Measurements from ENCODE around the gene BLNK. TPM values are rescaled to one million over a fixed set of nuclear protein-coding genes. Genes with fewer than 3 reads are reported as not detected.

The BLNK gene
- total RNA-seq, 4 donors from 2014 or later: 0.24 to 0.29 TPM; not detected in 2

DNA sequence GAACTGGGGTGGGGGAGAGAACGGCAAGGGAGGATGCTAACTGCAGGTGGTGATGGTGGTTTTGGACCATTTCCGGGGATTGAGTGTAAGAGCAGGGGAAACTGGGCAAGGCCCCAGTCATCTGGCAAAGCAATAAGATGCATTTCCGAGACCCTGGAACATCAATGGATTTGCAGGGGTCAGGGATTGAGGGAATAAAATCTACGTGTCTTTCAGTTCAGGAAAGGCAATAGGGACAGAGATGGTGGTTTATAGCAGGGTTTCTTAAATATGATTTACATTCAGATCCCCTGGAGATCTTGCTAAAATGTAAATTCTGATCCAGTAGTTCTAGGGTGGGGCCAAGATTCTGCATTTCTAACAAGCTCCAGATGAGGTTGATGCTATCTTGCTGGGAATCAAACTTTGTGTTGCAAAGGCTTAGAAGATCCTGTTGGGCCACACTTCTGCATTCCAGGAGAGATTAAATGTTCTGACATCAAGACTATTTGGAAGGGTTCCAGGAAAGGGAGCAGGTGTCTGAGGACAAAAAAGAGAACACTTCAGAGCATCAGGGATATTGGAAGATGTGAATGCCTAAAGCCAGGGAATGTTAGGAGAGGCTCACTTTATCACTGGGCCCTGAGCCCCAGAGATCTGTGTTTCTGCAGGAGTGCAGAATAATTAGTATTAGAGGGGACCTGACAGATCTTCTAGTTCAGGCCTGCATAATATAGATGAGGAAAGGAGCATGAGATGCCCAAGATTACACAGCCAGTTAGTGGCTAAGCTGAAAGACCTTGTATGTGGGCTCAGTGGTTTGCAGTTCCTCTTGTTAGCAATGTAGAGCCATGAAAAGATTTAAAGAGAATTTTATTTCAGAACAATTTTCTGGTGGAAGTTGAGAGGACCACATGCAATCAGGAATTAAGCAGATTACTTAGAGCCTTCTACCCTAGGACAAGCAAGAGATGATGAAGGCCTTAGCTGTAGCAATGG lies 32.4 kb downstream of the BLNK start:
- DNase-seq: no peak
- no peaks in the 10 kb centered on the region for H3K36me3 ChIP-seq
- TF ChIP-seq POLR2A (IDR thresholded peaks at IDR 0.05): no peak
- TF ChIP-seq, protein P1, sequence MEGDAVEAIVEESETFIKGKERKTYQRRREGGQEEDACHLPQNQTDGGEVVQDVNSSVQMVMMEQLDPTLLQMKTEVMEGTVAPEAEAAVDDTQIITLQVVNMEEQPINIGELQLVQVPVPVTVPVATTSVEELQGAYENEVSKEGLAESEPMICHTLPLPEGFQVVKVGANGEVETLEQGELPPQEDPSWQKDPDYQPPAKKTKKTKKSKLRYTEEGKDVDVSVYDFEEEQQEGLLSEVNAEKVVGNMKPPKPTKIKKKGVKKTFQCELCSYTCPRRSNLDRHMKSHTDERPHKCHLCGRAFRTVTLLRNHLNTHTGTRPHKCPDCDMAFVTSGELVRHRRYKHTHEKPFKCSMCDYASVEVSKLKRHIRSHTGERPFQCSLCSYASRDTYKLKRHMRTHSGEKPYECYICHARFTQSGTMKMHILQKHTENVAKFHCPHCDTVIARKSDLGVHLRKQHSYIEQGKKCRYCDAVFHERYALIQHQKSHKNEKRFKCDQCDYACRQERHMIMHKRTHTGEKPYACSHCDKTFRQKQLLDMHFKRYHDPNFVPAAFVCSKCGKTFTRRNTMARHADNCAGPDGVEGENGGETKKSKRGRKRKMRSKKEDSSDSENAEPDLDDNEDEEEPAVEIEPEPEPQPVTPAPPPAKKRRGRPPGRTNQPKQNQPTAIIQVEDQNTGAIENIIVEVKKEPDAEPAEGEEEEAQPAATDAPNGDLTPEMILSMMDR (IDR thresholded peaks at IDR 0.05 in 4 of 5, conservative IDR thresholded peaks at IDR 0.05 in 1 of 5): no peak
- no peak overlapping the region for H3K4me3 ChIP-seq
- intact Hi-C loops (cut with DNase I; ENCODE audit: low total_unique reads): no loop called here
- no peaks in the 10 kb centered on the region for H3K9me3 ChIP-seq
- ATAC-seq: no peak
- H3K27ac ChIP-seq: no peak overlapping the region
- no peaks in the 10 kb centered on the region for H3K4me1 ChIP-seq
- no peaks in the 10 kb centered on the region for H3K27me3 ChIP-seq
- in situ Hi-C loops (cut with MboI; ENCODE audit: low sequenced_read_pairs in 4 of 4): loop anchor here in 1 of 4 donors (25.0 kb wide), 1 partner anchor 102 kb away; the partner anchor contains the start of gene ZNF518A

- Histone ChIP-seq H3K9me3 (no peaks in the 10 kb centered on the region), H3K4me3 (no peak overlapping the region), H3K27ac (no peak overlapping the region), H3K27me3 (no peaks in the 10 kb centered on the region), H3K36me3 (no peaks in the 10 kb centered on the region), H3K4me1 (no peaks in the 10 kb centered on the region)
- DNase-seq (no peak), ATAC-seq (no peak)
- TF ChIP-seq, protein P1 (IDR thresholded peaks at IDR 0.05 in 4 of 5, conservative IDR thresholded peaks at IDR 0.05 in 1 of 5): no peak
- TF ChIP-seq POLR2A (IDR thresholded peaks at IDR 0.05): no peak
- intact Hi-C loops (cut with DNase I; ENCODE audit: low total_unique reads): no loop called here
- in situ Hi-C loops (cut with MboI; ENCODE audit: low sequenced_read_pairs in 4 of 4): loop anchor here in 1 of 4 donors (25.0 kb wide), 1 partner anchor 100 kb away; the partner anchor contains the start of gene ZNF518A
These were observed 34.5 kb downstream of the BLNK start for GRCh38 chr10:96236876-96237275.

DNA sequence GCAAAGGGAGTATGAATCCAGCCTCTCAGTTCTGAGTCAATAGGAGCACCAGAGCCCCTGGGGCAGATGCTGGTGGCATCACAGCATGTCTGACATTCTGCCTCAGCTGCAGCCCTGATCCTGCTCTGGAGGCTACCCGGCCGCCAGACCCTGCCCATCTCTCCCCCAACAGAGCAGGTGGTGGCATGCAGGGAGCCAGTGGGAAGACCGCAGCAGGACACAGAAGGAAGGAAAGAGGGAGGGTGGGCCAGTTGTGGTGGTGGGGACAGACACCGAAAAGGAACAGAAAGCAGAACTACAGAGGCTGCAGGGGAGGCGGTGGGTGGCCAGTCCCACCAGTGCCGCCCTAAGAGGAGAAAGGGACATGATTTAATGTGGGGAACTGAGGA lies 35.3 kb downstream of the BLNK start:
- intact Hi-C loops (cut with DNase I; ENCODE audit: low total_unique reads): no loop called here

DNA sequence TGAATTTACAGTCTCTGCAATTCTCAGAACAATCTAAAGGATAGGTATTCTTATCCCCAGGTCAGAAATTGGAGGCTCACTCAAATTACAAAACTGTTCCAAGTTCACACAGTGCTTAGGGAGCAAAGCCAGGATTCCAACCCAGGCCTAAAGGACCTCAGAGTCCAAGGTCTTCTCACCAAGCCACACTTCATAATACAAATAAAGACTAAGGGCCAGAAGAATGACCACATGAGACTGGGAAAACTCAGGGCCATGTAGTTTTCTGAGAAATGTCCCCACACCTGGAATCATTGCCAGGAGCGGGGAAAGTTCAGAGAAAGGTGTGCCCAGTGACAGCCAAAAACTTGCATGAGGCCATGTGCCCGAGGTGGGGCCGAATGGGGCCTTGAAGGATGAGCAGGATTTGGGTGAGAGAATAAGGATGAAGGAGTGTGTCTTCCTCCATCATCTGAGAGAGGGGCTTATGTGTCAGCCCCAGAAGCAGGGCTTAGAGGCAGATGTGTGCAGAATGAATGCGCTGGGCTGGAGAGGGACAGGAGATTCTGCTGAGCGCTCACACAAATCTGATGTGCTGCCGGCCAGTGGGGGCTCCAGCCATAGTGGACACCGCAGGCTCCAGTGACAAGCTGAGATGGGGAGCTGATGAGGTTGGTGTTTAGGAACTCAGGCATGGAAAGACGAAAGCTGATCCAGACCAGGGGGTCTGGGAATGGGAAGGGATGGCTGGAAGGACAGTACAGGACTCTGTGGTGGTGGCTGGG lies 35.9 kb downstream of the BLNK start:
- no peaks in the 10 kb centered on the region for H3K36me3 ChIP-seq
- intact Hi-C loops (cut with DNase I; ENCODE audit: low total_unique reads) (no loop called here), in situ Hi-C loops (cut with MboI; ENCODE audit: low sequenced_read_pairs in 4 of 4) (loop anchor here in 1 of 4 donors (25.0 kb wide), 1 partner anchor 98 kb away; the partner anchor contains the start of gene ZNF518A)
- no peak for TF ChIP-seq POLR2A (IDR thresholded peaks at IDR 0.05)
- TF ChIP-seq, protein P1 (IDR thresholded peaks at IDR 0.05 in 4 of 5, conservative IDR thresholded peaks at IDR 0.05 in 1 of 5): no peak
- H3K27me3 ChIP-seq: no peaks in the 10 kb centered on the region
- H3K4me1 ChIP-seq: no peaks in the 10 kb centered on the region
- no peak for ATAC-seq
- no peaks in the 10 kb centered on the region for H3K9me3 ChIP-seq
- H3K27ac ChIP-seq: no peak overlapping the region
- no peak for DNase-seq
- H3K4me3 ChIP-seq: no peak overlapping the region

More for the DNA sequence above, 35.3 kb downstream of the BLNK start:
- Histone ChIP-seq H3K27me3 (no peaks in the 10 kb centered on the region), H3K4me1 (no peaks in the 10 kb centered on the region), H3K36me3 (no peaks in the 10 kb centered on the region), H3K27ac (no peak overlapping the region), H3K4me3 (no peak overlapping the region), H3K9me3 (no peaks in the 10 kb centered on the region)
- in situ Hi-C loops (cut with MboI; ENCODE audit: low sequenced_read_pairs in 4 of 4): loop anchor here in 1 of 4 donors (25.0 kb wide), 1 partner anchor 99 kb away; the partner anchor contains the start of gene ZNF518A
- ATAC-seq: no peak
- DNase-seq: no peak
- TF ChIP-seq, protein P1 (IDR thresholded peaks at IDR 0.05 in 4 of 5, conservative IDR thresholded peaks at IDR 0.05 in 1 of 5): no peak
- no peak for TF ChIP-seq POLR2A (IDR thresholded peaks at IDR 0.05)
